Activated naive CD8-positive, alpha-beta T cell treated with anti-CD3 and anti-CD28 coated beads, Interleukin-2, amount 50 U/mL, for 16 hours (primary cell): ENCODE results near the gene CYFIP1.

Source experiments
- DNase-seq: peaks from one replicate; pipeline ENCODE4 v3.0.0-alpha.2; 2020; ENCODE audit warnings: low read depth, low spot score

CYFIP1 gene

DNA sequence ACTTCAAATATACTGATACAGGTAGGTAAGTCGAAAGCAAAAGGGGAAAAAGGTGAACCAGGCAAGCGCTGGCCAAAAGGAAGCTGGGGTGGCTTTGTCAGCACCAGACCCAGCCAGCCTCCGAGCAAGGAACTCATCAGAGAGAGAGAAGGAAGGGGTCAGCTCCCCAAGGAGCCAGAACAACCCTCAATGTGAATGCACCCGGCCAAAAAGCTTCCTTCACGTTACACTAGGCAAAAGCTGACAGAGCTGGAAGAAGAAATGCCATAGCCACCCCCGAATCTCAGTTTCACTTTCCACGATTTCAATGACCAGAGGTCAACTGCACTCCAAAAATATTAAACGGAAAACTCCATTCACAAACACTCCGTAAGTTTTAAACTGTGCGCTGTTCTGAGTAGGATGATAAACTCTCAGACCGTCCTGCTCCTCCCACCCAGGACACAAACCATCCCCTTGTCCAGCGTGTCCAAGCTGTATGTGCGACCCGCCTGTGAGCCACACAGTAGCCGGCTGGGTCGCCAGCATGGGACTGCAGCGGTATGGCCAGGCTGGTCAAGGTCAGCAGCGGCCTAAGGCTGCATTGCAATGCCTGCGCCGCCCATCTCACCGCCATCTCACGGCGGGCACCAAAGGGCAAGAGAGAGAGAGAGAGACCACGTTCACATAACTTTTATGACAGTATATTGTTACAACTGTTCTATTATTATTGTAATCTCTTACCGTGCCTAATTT, 29.7 kb downstream of the CYFIP1 start:
- DNase-seq: no peak

GRCh38 chr15:22949074-22949547, 31.1 kb downstream of the CYFIP1 start:
- DNase-seq: no peak

GRCh38 chr15:22948056-22948455, 32.1 kb downstream of the CYFIP1 start:
- DNase-seq: no peak

GRCh38 chr15:22947101-22948000, 32.8 kb downstream of the CYFIP1 start:
- no peak for DNase-seq

- no peak for DNase-seq
Observed at GRCh38 chr15:22945071-22945470, 35.1 kb downstream of the CYFIP1 start.

GRCh38 chr15:22944651-22945050, 35.5 kb downstream of the CYFIP1 start:
- DNase-seq: no peak

- no peak for DNase-seq
Observed at GRCh38 chr15:22942877-22943276, 37.3 kb downstream of the CYFIP1 start.

DNA sequence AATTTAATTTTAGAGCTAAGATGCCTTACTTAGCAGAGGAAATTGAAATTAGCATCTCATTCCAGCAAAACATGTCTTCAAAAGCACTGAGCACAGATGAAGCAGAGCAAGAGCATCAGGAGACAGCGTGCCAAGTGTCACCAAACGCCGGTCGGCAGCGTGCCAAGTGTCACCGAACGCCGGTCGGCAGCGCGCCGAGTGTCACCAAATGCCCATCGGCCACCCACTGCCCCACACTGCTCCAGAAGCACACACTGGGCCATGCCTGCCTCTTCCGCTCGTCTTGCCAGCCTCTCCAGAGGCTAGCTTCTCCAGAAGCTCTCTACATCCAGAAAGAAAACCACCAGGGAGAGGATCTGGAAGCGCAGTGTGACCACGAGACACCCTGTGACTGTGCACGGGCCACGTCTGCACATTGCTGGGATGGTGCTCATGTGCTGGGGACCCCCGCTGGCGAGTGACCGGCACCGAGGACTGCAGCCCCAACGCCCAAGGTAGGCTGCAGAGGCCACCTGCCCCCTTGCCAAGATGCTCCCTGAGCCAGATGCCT, 37.8 kb downstream of the CYFIP1 start:
- no peak for DNase-seq

GRCh38 chr15:22941179-22941578, 39.0 kb downstream of the CYFIP1 start:
- no peak for DNase-seq

GRCh38 chr15:22939652-22940061, 40.5 kb downstream of the CYFIP1 start:
- DNase-seq: no peak

DNA sequence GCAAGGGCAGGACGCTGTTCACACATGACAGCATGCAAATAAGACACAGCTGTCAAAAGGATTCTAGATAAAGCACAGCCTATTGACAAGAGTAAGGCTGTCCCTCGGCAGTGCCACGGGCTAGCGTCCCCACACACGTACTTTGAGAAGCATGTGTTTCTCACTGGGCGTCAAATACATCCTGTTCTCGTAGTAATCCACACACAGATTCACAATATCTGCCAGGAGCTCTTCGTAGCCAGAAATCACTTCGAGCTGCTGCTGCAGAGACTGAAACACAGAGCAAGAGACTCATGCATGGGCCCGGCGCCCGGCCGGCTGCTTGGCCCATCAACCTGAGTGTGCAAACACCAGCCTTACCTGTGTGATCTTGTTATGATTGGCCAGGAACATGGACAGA, 41.1 kb downstream of the CYFIP1 start:
- DNase-seq: no peak

- DNase-seq: no peak
Observed at GRCh38 chr15:22936577-22937472, 43.3 kb downstream of the CYFIP1 start.

DNA sequence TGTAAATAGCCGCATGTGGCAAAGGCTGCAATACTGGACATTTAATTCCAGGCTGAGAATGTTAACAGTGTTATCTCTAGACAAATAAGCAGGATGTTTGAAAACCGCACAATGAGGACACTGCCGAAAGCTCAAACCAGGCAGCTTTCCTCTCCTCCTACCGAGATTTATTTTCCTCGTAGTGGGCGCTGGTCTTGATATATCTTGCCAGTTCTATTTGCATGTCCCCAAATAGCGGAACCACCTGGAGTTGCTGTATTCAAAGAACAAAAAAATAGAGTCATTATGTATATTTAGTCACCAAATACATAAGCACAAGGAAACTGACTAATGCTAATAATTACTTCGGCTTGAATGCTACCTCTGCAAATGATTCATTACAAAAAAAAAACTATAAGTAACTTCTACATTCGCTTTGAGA, 46.5 kb downstream of the CYFIP1 start:
- no peak for DNase-seq

GRCh38 chr15:22931784-22932536, 48.2 kb downstream of the CYFIP1 start:
- DNase-seq: no peak

DNA sequence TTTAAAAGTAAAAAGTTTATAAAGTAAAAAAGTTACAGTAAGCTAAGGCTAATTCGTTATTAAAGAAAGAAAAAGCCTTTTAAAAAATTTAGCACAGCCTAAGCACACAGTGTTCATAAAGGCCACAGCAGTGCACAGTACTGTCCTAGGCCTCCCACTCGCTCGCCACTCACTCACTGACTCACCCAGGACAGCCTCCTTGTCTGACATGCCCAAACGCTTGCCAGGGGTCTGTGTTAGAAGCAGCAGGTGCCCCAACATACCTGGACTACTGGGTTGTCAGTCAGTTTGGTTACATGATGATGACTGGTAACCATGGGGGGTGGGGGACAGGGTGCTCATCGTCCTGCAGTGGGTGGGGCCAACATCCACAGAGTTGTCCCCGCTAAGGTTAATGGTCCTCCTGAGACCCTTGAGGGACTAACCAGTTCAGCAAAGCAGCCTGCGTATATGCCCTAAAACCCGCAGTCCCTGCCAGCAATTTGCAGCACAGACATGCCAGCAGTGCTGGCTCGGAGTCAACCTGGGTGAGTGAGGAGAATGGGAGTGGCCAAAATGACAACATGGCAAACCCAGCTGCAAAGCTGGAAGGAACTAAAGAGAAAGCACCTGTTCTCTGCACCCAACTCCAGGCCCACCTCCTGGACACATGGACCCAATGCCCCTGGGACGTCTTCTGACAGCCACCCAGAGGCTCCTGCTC, 49.2 kb downstream of the CYFIP1 start:
- no peak for DNase-seq

DNA sequence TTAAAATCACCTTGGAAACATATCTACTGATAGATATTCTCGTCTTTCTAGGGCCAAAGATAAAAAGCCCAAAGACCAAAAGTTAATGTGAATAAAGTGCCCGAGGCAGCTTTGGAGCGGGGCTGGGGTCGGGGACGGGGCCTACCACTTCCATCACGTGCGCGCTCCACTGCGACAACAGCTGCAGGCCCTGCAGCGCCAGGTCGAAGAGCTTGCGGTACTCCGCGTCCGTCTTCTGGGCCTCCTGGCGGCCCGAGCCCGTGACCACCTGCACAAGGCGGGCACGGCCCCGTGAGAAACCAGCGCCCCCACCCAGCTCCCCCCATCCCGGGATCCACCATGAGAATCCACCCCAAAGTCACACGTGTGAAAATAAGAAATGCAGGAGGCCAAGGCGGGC, 52.4 kb downstream of the CYFIP1 start:
- no peak for DNase-seq

DNA sequence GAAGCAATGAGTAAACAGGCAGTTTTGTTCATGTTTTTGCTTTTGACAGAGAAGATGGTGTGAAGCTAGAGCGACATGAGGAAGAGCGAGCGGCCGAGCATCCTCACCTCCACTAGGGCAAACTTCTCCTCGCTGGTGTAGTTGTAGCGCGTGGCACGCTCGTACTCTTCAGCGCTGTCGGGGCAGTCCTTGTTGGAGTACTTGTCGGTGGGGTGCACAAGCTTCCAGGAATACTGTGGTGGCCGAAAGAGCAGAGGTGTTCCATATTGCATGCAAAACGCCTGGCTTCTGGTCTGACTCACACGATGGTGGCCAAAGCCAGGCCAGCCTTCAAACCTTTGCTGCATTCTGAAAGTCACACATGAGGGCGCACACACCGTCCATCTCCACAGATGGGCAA, 54.3 kb downstream of the CYFIP1 start:
- DNase-seq: no peak

- DNase-seq: no peak
Observed at GRCh38 chr15:22922003-22922402, 58.2 kb downstream of the CYFIP1 start.

DNA sequence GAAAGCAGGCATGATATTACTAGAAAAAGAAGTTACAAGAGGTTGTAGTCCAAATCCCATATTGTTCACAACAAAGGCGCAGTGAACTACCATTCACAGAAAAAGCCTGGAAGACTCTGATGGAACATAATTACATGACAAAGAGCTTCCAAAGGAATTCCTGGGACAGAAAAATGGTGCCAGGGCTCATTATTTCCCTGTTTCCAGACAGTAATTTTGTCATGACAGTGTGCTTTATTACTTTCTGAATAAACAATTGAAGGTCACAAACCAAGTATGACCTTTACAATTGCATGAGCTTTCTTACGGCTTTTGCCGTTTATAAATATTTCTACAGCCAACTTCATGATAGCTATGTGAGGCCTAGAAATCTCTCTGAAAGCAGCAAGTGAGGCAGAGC, 61.0 kb downstream of the CYFIP1 start:
- no peak for DNase-seq

DNA sequence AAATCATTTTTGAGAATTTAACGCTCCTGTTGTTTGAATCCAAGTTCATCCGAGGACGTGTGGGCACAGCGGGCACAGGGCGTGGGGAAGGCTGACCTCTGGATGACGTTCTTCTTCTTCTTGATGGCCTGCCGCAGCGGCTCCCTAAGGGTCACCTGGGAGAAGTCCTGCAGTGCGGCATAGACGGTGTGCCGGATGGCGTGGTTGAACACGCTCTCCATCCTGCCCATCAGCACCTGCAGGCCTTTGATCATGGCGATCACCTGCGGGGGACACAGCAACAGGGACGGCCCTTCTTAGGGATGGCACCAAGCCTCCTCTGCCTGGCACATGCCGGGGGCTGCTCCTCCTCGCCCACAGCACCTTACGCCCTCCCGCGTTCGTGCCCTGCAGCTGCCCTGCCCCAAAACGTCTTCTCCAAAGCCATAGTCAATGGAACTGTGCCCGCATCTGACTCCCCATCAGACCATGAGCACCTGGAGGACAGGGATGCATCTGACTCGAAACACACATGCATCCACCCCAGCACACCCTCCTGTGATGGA, 61.5 kb downstream of the CYFIP1 start:
- no peak for DNase-seq
